Panc1 (cell line): ENCODE measurements around the gene ENOX1. TPM values are rescaled to one million over a fixed set of nuclear protein-coding genes. Genes with fewer than 3 reads are reported as not detected.

ENCODE experiments used
- ATAC-seq: fragments of 200-7000 bp; cut with Tn5 transposase; 2 replicates; pipeline ENCODE4 v1.9.1; 2020; ENCODE audit warnings: mild to moderate bottlenecking, moderate library complexity
- BruUV-seq: library from RNA; stranded (reverse); fragments of 400-500 nt; replicated peaks from 2 replicates; lab custom pipeline; 2021; lab: Mats Ljungman, UMichigan
- CTCF ChIA-PET: fragments of 300-600 bp; sonication (Branson Sonifier 250); formaldehyde crosslinking; loops from one replicate; lab custom pipeline; 2022; ENCODE audit warnings: antibody characterized with exemption; lab: Charles Lee
- POLR2A ChIA-PET: fragments of 300-600 bp; sonication (Branson Sonifier 250); formaldehyde crosslinking; loops from one replicate; lab custom pipeline; 2022; ENCODE audit warnings: antibody characterized with exemption; lab: Charles Lee
- DNase-seq: peaks from one replicate; pipeline ENCODE4 v3.0.0-alpha.2; 2010; ENCODE audit warnings: low read depth, low spot score
- H3K27ac ChIP-seq: 2 replicates; pipeline ENCODE4 v1.5.1; 2011; ENCODE audit warnings: mild to moderate bottlenecking, low read length, inconsistent platforms
- H3K27me3 ChIP-seq: fragments of 200-500 bp; sonication (Bioruptor generic); 2 replicates; pipeline ENCODE4 v1.6.0; 2014; ENCODE audit warnings: low read length, inconsistent platforms; ENCODE audit not compliant: control insufficient read depth, insufficient read depth
- H3K36me3 ChIP-seq: fragments of 200-500 bp; sonication (Bioruptor generic); 2 replicates; pipeline ENCODE4 v1.5.1; 2014; ENCODE audit warnings: inconsistent platforms, mild to moderate bottlenecking, low read length, moderate library complexity; ENCODE audit not compliant: control insufficient read depth, insufficient read depth
- H3K4me1 ChIP-seq: 2 replicates; pipeline ENCODE4 v1.5.1; 2011; ENCODE audit warnings: inconsistent platforms, mild to moderate bottlenecking, low read length, moderate library complexity; ENCODE audit not compliant: control insufficient read depth, insufficient read depth
- H3K4me3 ChIP-seq, 2 experiments: 2 replicates each; pipeline ENCODE4 v1.5.1; 2011 to 2012; ENCODE audit warnings: low read depth in 2 of 2, low read length in 2 of 2, mild to moderate bottlenecking in 2 of 2, inconsistent platforms in 1 of 2, moderate library complexity in 1 of 2
- H3K9me3 ChIP-seq: fragments of 200-500 bp; sonication (Bioruptor generic); 2 replicates; pipeline ENCODE4 v1.5.1; 2014; ENCODE audit warnings: low read depth, mild to moderate bottlenecking, inconsistent platforms, low read length, moderate library complexity; ENCODE audit not compliant: control insufficient read depth, insufficient read depth
- CTCF ChIP-seq: fragments of 450-650 bp; IDR thresholded peaks from 2 replicates; pipeline ENCODE4 v1.5.1; 2017; ENCODE audit warnings: mild to moderate bottlenecking
- POLR2AphosphoS5 ChIP-seq: IDR thresholded peaks from 2 replicates; pipeline ENCODE4 v1.6.1; 2012; ENCODE audit warnings: mild to moderate bottlenecking, low read depth, low read length, moderate library complexity
- SIN3A ChIP-seq: IDR thresholded peaks from 2 replicates; pipeline ENCODE4 v1.6.1; 2012; ENCODE audit warnings: low read depth, mild to moderate bottlenecking, low read length, moderate library complexity, borderline replicate concordance; ENCODE audit not compliant: insufficient read depth
- TCF7L2 ChIP-seq: IDR thresholded peaks from 2 replicates; pipeline ENCODE4 v1.6.1; 2011; ENCODE audit warnings: mild to moderate bottlenecking, low read depth, low read length, inconsistent platforms
- in situ Hi-C: cut with HindIII; loops from 2 replicates; pipeline ENCODE4 v1.10.0; 2016; ENCODE audit warnings: low sequenced_read_pairs, low pct_unique_long_range_greater_than_20kb
- intact Hi-C: fragments of 100-400 bp; cut with micrococcal nuclease; formaldehyde crosslinking; loops from one replicate; pipeline ENCODE4 v1.10.0; 2022; ENCODE audit not compliant: unreplicated experiment
- total RNA-seq: library from RNA; stranded (reverse); gene quantifications from one replicate; pipeline ENCODE4 v1.2.1, GENCODE V29; 2021; ENCODE audit not compliant: unreplicated experiment
- TF ChIP-seq, protein P1 (sequence below), 2 experiments: IDR thresholded peaks; 2 replicates each; pipeline ENCODE4 v1.6.1; 2011 to 2012; ENCODE audit warnings: low read depth in 2 of 2, control low read depth in 1 of 2, low read length in 1 of 2, mild to moderate bottlenecking in 1 of 2, moderate library complexity in 1 of 2; ENCODE audit not compliant: insufficient read depth in 1 of 2

ENOX1 gene
- total RNA-seq, 1 experiment from 2014 or later = 0.23 TPM

- no TSS peak for BruUV-seq
- H3K27me3 ChIP-seq = no peaks in the 10 kb centered on the region
- no peaks in the 10 kb centered on the region for H3K36me3 ChIP-seq
- no peaks in the 10 kb centered on the region for H3K9me3 ChIP-seq
- no peak overlapping the region for H3K4me3 ChIP-seq
- ChIA-PET POLR2A (no interaction called here), CTCF (no interaction called here)
- in situ Hi-C loops = no loop called here
- no peak for DNase-seq
- ATAC-seq = no peak
- no peak overlapping the region for H3K27ac ChIP-seq
- intact Hi-C loops = no loop called here
- TF ChIP-seq CTCF = no peak
- TF ChIP-seq TCF7L2 = no peak
- TF ChIP-seq, protein P1, sequence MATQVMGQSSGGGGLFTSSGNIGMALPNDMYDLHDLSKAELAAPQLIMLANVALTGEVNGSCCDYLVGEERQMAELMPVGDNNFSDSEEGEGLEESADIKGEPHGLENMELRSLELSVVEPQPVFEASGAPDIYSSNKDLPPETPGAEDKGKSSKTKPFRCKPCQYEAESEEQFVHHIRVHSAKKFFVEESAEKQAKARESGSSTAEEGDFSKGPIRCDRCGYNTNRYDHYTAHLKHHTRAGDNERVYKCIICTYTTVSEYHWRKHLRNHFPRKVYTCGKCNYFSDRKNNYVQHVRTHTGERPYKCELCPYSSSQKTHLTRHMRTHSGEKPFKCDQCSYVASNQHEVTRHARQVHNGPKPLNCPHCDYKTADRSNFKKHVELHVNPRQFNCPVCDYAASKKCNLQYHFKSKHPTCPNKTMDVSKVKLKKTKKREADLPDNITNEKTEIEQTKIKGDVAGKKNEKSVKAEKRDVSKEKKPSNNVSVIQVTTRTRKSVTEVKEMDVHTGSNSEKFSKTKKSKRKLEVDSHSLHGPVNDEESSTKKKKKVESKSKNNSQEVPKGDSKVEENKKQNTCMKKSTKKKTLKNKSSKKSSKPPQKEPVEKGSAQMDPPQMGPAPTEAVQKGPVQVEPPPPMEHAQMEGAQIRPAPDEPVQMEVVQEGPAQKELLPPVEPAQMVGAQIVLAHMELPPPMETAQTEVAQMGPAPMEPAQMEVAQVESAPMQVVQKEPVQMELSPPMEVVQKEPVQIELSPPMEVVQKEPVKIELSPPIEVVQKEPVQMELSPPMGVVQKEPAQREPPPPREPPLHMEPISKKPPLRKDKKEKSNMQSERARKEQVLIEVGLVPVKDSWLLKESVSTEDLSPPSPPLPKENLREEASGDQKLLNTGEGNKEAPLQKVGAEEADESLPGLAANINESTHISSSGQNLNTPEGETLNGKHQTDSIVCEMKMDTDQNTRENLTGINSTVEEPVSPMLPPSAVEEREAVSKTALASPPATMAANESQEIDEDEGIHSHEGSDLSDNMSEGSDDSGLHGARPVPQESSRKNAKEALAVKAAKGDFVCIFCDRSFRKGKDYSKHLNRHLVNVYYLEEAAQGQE (IDR thresholded peaks at IDR 0.05; ENCODE audit: insufficient read depth in 1 of 2, low read depth in 2 of 2, low read length in 1 of 2) = no peak
- TF ChIP-seq POLR2AphosphoS5 = no peak
- no peak for TF ChIP-seq SIN3A
- H3K4me1 ChIP-seq = no peaks in the 10 kb centered on the region
Observed at GRCh38 chr13:43364210-43365038, 422.3 kb downstream of the ENOX1 start.

- ChIA-PET CTCF (no interaction called here), POLR2A (no interaction called here)
- Histone ChIP-seq H3K9me3 (no peaks in the 10 kb centered on the region), H3K36me3 (no peaks in the 10 kb centered on the region), H3K4me1 (no peaks in the 10 kb centered on the region), H3K27ac (no peak overlapping the region), H3K4me3 (no peak overlapping the region), H3K27me3 (no peaks in the 10 kb centered on the region)
- no peak for TF ChIP-seq TCF7L2
- no peak for TF ChIP-seq CTCF
- no peak for TF ChIP-seq SIN3A
- TF ChIP-seq, protein P1 (IDR thresholded peaks at IDR 0.05; ENCODE audit: insufficient read depth in 1 of 2, low read depth in 2 of 2, low read length in 1 of 2) = no peak
- TF ChIP-seq POLR2AphosphoS5 = no peak
- in situ Hi-C loops (no loop called here), intact Hi-C loops (no loop called here)
- no TSS peak for BruUV-seq
- DNase-seq (no peak), ATAC-seq (no peak)
Observed at GRCh38 chr13:43363156-43363953, 423.4 kb downstream of the ENOX1 start.
